WTC11 (cell line): ENCODE data around the gene DNAH1.

ENCODE experiments used
- ATF1 ChIP-seq: sonication (generic); formaldehyde crosslinking; IDR thresholded peaks from 2 replicates; pipeline ENCODE4 v1.8.1; 2023; ENCODE audit warnings: mild to moderate bottlenecking, moderate library complexity, missing genetic modification reagents
- CREB1 ChIP-seq: sonication (generic); formaldehyde crosslinking; IDR thresholded peaks from 2 replicates; pipeline ENCODE4 v1.8.0; 2023; ENCODE audit warnings: mild to moderate bottlenecking, missing genetic modification reagents
- ELF4 ChIP-seq: sonication (generic); formaldehyde crosslinking; IDR thresholded peaks from 2 replicates; pipeline ENCODE4 v1.8.1; 2022; ENCODE audit warnings: low read depth, mild to moderate bottlenecking, moderate library complexity, missing genetic modification reagents
- MXD4 ChIP-seq: fragments of 250-450 bp; sonication (Bioruptor Pico); IDR thresholded peaks from 2 replicates; pipeline ENCODE4 v1.8.0; 2021; ENCODE audit warnings: mild to moderate bottlenecking, moderate library complexity, borderline replicate concordance
- PRRX2 ChIP-seq: fragments of 250-450 bp; sonication (Bioruptor Pico); IDR thresholded peaks from 2 replicates; pipeline ENCODE4 v1.8.0; 2021; ENCODE audit warnings: mild to moderate bottlenecking
- RELA ChIP-seq: sonication (generic); formaldehyde crosslinking; IDR thresholded peaks from 2 replicates; pipeline ENCODE4 v1.8.1; 2022; ENCODE audit warnings: missing genetic modification reagents, mild to moderate bottlenecking, borderline replicate concordance
- SP1 ChIP-seq: sonication (generic); formaldehyde crosslinking; conservative IDR thresholded peaks from 2 replicates; pipeline ENCODE4 v1.8.1; 2022; ENCODE audit warnings: missing genetic modification reagents
- ZNF232 ChIP-seq: sonication (generic); formaldehyde crosslinking; IDR thresholded peaks from 2 replicates; pipeline ENCODE4 v1.8.0; 2022; ENCODE audit warnings: mild to moderate bottlenecking, missing genetic modification reagents
- ZNF396 ChIP-seq: fragments of 250-450 bp; sonication (Bioruptor Pico); IDR thresholded peaks from 2 replicates; pipeline ENCODE4 v1.8.0; 2021; ENCODE audit warnings: mild to moderate bottlenecking, moderate library complexity, borderline replicate concordance
- TF ChIP-seq, protein P1 (sequence below): sonication (generic); formaldehyde crosslinking; IDR thresholded peaks from 2 replicates; pipeline ENCODE4 v1.8.1; 2023; ENCODE audit warnings: mild to moderate bottlenecking, missing genetic modification reagents, moderate library complexity
- TF ChIP-seq, protein P2 (sequence below): sonication (generic); formaldehyde crosslinking; IDR thresholded peaks from 2 replicates; pipeline ENCODE4 v1.8.1; 2022; ENCODE audit warnings: missing genetic modification reagents, borderline replicate concordance
- TF ChIP-seq, protein P3 (sequence below): fragments of 200-600 bp; IDR thresholded peaks from 2 replicates; pipeline ENCODE4 v1.8.0; 2022; ENCODE audit warnings: antibody characterized with exemption
- TF ChIP-seq, protein P4 (sequence below): fragments of 250-450 bp; sonication (Bioruptor Pico); IDR thresholded peaks from 2 replicates; pipeline ENCODE4 v2.1.2; 2022; ENCODE audit warnings: mild to moderate bottlenecking, moderate library complexity

DNA sequence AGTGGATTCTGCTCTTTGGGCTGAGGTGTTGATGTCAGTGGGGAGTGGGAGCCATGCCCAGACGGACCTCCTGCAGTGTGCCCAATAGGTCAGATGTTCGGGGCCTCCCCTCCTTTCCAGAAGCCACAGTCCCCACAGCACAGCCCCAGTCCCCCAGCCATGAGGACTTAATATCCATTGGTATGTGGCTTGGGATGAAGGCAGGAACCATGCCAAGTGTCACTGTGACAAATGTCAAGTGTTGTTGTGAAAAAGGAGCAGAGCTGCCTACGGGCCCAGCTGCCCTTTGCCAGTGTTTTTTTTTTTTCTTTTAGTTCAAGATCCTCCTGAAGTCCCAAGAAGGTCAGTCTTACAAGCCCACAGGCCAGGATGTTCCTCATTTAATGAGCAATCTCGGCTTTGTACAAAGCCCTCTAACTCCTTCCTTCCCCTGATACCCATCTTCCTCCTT, 116.6 kb downstream of the DNAH1 start:
- TF ChIP-seq ZNF396 (no peak), SP1 (no peak), ZNF232 (CRISPR knock-in tag) (no peak), PRRX2 (no peak), ELF4 (no peak), RELA (CRISPR knock-in tag) (no peak), CREB1 (CRISPR knock-in tag) (no peak), ATF1 (no peak), MXD4 (CRISPR knock-in tag) (no peak)
- TF ChIP-seq, protein P1, sequence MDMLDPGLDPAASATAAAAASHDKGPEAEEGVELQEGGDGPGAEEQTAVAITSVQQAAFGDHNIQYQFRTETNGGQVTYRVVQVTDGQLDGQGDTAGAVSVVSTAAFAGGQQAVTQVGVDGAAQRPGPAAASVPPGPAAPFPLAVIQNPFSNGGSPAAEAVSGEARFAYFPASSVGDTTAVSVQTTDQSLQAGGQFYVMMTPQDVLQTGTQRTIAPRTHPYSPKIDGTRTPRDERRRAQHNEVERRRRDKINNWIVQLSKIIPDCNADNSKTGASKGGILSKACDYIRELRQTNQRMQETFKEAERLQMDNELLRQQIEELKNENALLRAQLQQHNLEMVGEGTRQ (CRISPR knock-in tag), result no peak
- TF ChIP-seq, protein P2, sequence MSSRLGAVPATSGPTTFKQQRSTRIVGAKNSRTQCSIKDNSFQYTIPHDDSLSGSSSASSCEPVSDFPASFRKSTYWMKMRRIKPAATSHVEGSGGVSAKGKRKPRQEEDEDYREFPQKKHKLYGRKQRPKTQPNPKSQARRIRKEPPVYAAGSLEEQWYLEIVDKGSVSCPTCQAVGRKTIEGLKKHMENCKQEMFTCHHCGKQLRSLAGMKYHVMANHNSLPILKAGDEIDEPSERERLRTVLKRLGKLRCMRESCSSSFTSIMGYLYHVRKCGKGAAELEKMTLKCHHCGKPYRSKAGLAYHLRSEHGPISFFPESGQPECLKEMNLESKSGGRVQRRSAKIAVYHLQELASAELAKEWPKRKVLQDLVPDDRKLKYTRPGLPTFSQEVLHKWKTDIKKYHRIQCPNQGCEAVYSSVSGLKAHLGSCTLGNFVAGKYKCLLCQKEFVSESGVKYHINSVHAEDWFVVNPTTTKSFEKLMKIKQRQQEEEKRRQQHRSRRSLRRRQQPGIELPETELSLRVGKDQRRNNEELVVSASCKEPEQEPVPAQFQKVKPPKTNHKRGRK (CRISPR knock-in tag), result no peak
- TF ChIP-seq, protein P3, sequence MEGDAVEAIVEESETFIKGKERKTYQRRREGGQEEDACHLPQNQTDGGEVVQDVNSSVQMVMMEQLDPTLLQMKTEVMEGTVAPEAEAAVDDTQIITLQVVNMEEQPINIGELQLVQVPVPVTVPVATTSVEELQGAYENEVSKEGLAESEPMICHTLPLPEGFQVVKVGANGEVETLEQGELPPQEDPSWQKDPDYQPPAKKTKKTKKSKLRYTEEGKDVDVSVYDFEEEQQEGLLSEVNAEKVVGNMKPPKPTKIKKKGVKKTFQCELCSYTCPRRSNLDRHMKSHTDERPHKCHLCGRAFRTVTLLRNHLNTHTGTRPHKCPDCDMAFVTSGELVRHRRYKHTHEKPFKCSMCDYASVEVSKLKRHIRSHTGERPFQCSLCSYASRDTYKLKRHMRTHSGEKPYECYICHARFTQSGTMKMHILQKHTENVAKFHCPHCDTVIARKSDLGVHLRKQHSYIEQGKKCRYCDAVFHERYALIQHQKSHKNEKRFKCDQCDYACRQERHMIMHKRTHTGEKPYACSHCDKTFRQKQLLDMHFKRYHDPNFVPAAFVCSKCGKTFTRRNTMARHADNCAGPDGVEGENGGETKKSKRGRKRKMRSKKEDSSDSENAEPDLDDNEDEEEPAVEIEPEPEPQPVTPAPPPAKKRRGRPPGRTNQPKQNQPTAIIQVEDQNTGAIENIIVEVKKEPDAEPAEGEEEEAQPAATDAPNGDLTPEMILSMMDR, result no peak
- TF ChIP-seq, protein P4, sequence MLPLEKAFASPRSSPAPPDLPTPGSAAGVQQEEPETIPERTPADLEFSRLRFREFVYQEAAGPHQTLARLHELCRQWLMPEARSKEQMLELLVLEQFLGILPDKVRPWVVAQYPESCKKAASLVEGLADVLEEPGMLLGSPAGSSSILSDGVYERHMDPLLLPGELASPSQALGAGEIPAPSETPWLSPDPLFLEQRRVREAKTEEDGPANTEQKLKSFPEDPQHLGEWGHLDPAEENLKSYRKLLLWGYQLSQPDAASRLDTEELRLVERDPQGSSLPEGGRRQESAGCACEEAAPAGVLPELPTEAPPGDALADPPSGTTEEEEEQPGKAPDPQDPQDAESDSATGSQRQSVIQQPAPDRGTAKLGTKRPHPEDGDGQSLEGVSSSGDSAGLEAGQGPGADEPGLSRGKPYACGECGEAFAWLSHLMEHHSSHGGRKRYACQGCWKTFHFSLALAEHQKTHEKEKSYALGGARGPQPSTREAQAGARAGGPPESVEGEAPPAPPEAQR (CRISPR knock-in tag), result no peak
